Measurements from ENCODE around the gene OR4A15. TPM values are rescaled to one million over a fixed set of nuclear protein-coding genes. Genes with fewer than 3 reads are reported as not detected.

OR4A15 gene
- total RNA-seq (2022) (not detected in 2 replicates), Bru-seq, nascent RNA (not detected), BruChase-seq, experiment 1, labeled RNA remaining after a 2-hour chase (not detected), BruChase-seq, experiment 2, labeled RNA remaining after a 6-hour chase (not detected)
- long read RNA-seq, result 0 reads

- TF ChIP-seq CTCF (IDR thresholded peaks at IDR 0.05; ENCODE audit: insufficient read depth in 1 of 2, low read depth in 1 of 2, low read length in 1 of 2, severe bottlenecking in 1 of 2, unreplicated experiment in 1 of 2), result no peak
- H3K36me3 Mint-ChIP-seq (ENCODE audit: insufficient read depth, unreplicated experiment), result no peaks in the 10 kb centered on the region
- H3K4me3 ChIP-seq (ENCODE audit: low read depth, low read length), result no peak within 1 kb of the TSS
- DNase-seq, result no peak
- H3K27me3 ChIP-seq (replicated peaks; ENCODE audit: control insufficient read depth, insufficient read depth, low read length), result no peaks in the 10 kb centered on the region
- intact Hi-C loops (cut with micrococcal nuclease; ENCODE audit: unreplicated experiment), result no loop called here
- H3K4me1 Mint-ChIP-seq (ENCODE audit: low read depth, unreplicated experiment), result no peaks in the 10 kb centered on the region
- BruUV-seq (replicated peaks), result no TSS peak
- no peak within 1 kb of the TSS for H3K4me3 Mint-ChIP-seq (ENCODE audit: unreplicated experiment)
- H3K36me3 ChIP-seq (ENCODE audit: control insufficient read depth, insufficient read depth, low read length), result no peaks in the 10 kb centered on the region
- POLR2A ChIA-PET, result no interaction called here
- no peaks in the 10 kb centered on the region for H3K9me3 Mint-ChIP-seq (ENCODE audit: unreplicated experiment)
- CTCF ChIA-PET, result no interaction called here
- H3K27me3 Mint-ChIP-seq (ENCODE audit: insufficient read depth, unreplicated experiment), result no peaks in the 10 kb centered on the region
- 0 out of 2 replicates have a peak, but pooled peaks cover 2% of the 10 kb centered on the region for H3K9me3 ChIP-seq
- no peak within 1 kb of the TSS for H3K27ac Mint-ChIP-seq (ENCODE audit: unreplicated experiment)
- H3K4me1 ChIP-seq, result no peaks in the 10 kb centered on the region
Observed at GRCh38 chr11:55367674-55368073, at the start of gene OR4A15. Gene OR4A15 (plus strand): TSS chr11:55367974. CDS start chr11:55367974, 0 bp downstream.

GRCh38 chr11:55324500-55324899 lies 43.3 kb upstream of the OR4A15 start:
- no peak for TF ChIP-seq CTCF (IDR thresholded peaks at IDR 0.05; ENCODE audit: insufficient read depth in 1 of 2, low read depth in 1 of 2, low read length in 1 of 2, severe bottlenecking in 1 of 2, unreplicated experiment in 1 of 2)
- Mint-ChIP-seq H3K27ac (ENCODE audit: unreplicated experiment) (no peak overlapping the region), H3K4me3 (ENCODE audit: unreplicated experiment) (no peak overlapping the region), H3K27me3 (ENCODE audit: insufficient read depth, unreplicated experiment) (no peaks in the 10 kb centered on the region), H3K4me1 (ENCODE audit: low read depth, unreplicated experiment) (no peaks in the 10 kb centered on the region), H3K9me3 (ENCODE audit: unreplicated experiment) (no peaks in the 10 kb centered on the region), H3K36me3 (ENCODE audit: insufficient read depth, unreplicated experiment) (no peaks in the 10 kb centered on the region)
- ChIA-PET CTCF (no interaction called here), POLR2A (no interaction called here)
- intact Hi-C loops (cut with micrococcal nuclease; ENCODE audit: unreplicated experiment), result no loop called here
- BruUV-seq (replicated peaks), result no TSS peak
- DNase-seq, result no peak
- H3K9me3 ChIP-seq, result no peaks in the 10 kb centered on the region; the same call in 1 of the 2 replicates
- H3K36me3 ChIP-seq (ENCODE audit: control insufficient read depth, insufficient read depth, low read length), result no peaks in the 10 kb centered on the region
- H3K27me3 ChIP-seq (replicated peaks; ENCODE audit: control insufficient read depth, insufficient read depth, low read length), result no peaks in the 10 kb centered on the region
- H3K4me1 ChIP-seq, result no peaks in the 10 kb centered on the region
- no peak overlapping the region for H3K4me3 ChIP-seq (ENCODE audit: low read depth, low read length)

GRCh38 chr11:55342901-55343300 lies 24.9 kb upstream of the OR4A15 start, which contains the start of gene OR4A16:
Gene OR4A16 (plus strand): TSS chr11:55343201. CDS start chr11:55343201, 0 bp downstream.
- Mint-ChIP-seq H3K36me3 (ENCODE audit: insufficient read depth, unreplicated experiment) (no peaks in the 10 kb centered on the region), H3K4me1 (ENCODE audit: low read depth, unreplicated experiment) (no peaks in the 10 kb centered on the region), H3K4me3 (ENCODE audit: unreplicated experiment) (no peak within 1 kb of the TSS), H3K27me3 (ENCODE audit: insufficient read depth, unreplicated experiment) (no peaks in the 10 kb centered on the region), H3K9me3 (ENCODE audit: unreplicated experiment) (peaks cover 18% of the 10 kb centered on the region), H3K27ac (ENCODE audit: unreplicated experiment) (no peak within 1 kb of the TSS)
- H3K4me1 ChIP-seq, result no peaks in the 10 kb centered on the region
- intact Hi-C loops (cut with micrococcal nuclease; ENCODE audit: unreplicated experiment), result no loop called here
- POLR2A ChIA-PET, result no interaction called here
- CTCF ChIA-PET, result no interaction called here
- no peaks in the 10 kb centered on the region; the same call in 1 of the 2 replicates for H3K9me3 ChIP-seq
- no peak within 1 kb of the TSS for H3K4me3 ChIP-seq (ENCODE audit: low read depth, low read length)
- H3K36me3 ChIP-seq (ENCODE audit: control insufficient read depth, insufficient read depth, low read length), result no peaks in the 10 kb centered on the region
- no peak for TF ChIP-seq CTCF (IDR thresholded peaks at IDR 0.05; ENCODE audit: insufficient read depth in 1 of 2, low read depth in 1 of 2, low read length in 1 of 2, severe bottlenecking in 1 of 2, unreplicated experiment in 1 of 2)
- H3K27me3 ChIP-seq (replicated peaks; ENCODE audit: control insufficient read depth, insufficient read depth, low read length), result no peaks in the 10 kb centered on the region
- DNase-seq, result no peak
- BruUV-seq (replicated peaks), result no TSS peak

Measured in Caco-2 (cell line).